ENCODE measurements around the gene LAMC1. TPM values are rescaled to one million over a fixed set of nuclear protein-coding genes. Genes with fewer than 3 reads are reported as not detected.
A peak's percentile ranks its signal among the peaks of the same experiment; 100 is the strongest.

The LAMC1 gene
- total RNA-seq, 4 donors from 2014 or later: 288 to 318 (median 304) TPM

DNA sequence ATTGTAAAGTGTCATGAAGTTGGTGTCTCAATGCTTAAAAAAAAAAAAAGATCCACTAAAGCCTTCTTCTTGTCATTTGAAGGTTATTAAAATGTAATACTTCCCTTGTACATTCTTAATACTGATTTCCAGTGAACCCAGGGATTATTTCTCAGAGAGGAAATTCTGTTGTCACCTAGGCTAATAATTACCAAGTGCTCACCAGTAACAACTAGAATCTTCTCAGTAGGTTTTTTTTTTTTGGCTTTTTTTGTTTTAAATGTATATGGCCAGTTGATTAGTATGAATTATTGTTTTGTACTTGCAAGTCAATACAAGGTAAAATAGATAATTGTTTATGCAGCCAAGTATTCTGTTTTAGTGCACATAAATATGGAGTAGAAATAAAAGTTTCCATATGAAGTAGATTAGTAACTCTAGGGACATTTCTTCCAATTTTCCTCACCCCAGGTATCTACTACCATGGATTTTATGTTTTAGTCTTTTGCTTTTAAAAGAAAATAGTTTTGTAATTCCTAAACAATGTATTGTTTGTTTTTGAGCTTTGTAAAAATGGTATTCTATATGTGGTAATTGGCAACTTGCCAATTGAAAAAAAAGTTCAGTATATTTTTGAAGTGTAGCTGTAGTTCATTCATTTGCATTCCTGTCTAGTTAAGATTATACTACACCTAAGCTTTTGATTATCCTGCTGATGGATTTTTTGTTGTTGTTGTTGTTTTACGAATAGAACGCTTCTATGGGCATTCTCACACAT is 21.9 kb downstream of the LAMC1 start:
- no peaks in the 10 kb centered on the region for H3K36me3 ChIP-seq
- H3K9me3 ChIP-seq: no peaks in the 10 kb centered on the region
- peak overlapping the region in 3 of 4 donors; percentile 31 to 90 (median 76) for H3K27ac ChIP-seq
- no peaks in the 10 kb centered on the region for H3K27me3 ChIP-seq
- no peak for DNase-seq (ENCODE audit: low spot score in 2 of 2)
- no peak overlapping the region for H3K4me3 ChIP-seq
- TF ChIP-seq EP300 (IDR thresholded peaks at IDR 0.05): no peak
- TF ChIP-seq POLR2A (IDR thresholded peaks at IDR 0.05): no peak
- TF ChIP-seq, protein P1, sequence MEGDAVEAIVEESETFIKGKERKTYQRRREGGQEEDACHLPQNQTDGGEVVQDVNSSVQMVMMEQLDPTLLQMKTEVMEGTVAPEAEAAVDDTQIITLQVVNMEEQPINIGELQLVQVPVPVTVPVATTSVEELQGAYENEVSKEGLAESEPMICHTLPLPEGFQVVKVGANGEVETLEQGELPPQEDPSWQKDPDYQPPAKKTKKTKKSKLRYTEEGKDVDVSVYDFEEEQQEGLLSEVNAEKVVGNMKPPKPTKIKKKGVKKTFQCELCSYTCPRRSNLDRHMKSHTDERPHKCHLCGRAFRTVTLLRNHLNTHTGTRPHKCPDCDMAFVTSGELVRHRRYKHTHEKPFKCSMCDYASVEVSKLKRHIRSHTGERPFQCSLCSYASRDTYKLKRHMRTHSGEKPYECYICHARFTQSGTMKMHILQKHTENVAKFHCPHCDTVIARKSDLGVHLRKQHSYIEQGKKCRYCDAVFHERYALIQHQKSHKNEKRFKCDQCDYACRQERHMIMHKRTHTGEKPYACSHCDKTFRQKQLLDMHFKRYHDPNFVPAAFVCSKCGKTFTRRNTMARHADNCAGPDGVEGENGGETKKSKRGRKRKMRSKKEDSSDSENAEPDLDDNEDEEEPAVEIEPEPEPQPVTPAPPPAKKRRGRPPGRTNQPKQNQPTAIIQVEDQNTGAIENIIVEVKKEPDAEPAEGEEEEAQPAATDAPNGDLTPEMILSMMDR (IDR thresholded peaks at IDR 0.05): no peak
- 85 to 95% methylated on average over 2 of the region's 2 CpGs for WGBS, 2 donors
- peaks cover 0 to 99% (median 35%) of the 10 kb centered on the region in 4 donors for H3K4me1 ChIP-seq

DNA sequence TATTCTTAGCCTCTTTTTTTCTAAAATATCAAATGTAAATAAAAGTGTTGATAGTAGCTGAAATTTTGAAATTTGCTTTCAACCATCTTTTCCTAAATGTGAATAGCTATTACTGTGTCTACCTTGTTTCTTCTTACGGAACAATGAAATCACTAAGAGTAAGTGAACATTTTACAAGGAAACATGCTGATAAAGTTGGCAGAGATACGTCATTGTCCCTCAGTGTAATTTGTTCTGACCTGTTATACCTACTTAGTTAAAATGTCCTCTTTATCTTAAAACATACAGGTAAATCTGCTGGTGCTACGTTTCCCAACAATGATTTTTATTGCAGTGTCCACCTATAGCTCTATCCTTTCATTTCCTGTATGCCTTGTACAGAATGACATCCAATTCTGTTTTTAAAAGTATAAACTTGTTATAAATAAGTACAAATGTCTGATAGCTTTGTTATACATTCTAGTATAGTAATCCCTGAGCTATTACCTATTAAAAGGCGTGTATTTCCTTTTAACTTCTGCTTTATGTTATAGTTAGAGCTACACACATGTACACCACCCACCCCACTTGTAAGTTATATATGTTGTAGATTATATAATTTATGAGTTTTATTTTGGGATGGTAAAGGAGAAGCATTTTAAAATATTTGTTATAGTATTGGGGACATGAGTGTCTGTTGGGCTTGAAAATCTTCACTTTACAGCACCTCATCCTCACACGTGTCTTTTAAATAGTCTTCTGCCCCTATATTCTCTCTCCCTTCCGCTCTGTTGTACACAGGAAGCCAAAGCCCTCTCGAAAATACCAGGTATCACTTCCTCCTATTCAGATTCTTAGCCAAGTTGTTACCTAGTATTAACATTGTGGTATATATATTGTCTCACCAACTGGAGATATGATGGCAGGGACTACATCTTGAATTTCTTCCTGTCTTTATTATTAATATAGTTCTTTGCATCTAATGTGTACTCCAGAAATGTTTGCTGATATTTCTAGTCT is 25.2 kb downstream of the LAMC1 start:
- Histone ChIP-seq H3K4me3 (no peak overlapping the region), H3K27ac (peak overlapping the region in 2 of 4 donors; percentile 38 to 90), H3K27me3 (no peaks in the 10 kb centered on the region), H3K4me1 (peaks cover 0 to 89% (median 16%) of the 10 kb centered on the region in 4 donors), H3K36me3 (no peaks in the 10 kb centered on the region), H3K9me3 (no peaks in the 10 kb centered on the region)
- no peak for DNase-seq (ENCODE audit: low spot score in 2 of 2)
- WGBS, 2 donors: 57 to 65% methylated on average over 7 of the region's 7 CpGs
- TF ChIP-seq, protein P1 (IDR thresholded peaks at IDR 0.05): no peak
- TF ChIP-seq EP300 (IDR thresholded peaks at IDR 0.05): no peak

DNA sequence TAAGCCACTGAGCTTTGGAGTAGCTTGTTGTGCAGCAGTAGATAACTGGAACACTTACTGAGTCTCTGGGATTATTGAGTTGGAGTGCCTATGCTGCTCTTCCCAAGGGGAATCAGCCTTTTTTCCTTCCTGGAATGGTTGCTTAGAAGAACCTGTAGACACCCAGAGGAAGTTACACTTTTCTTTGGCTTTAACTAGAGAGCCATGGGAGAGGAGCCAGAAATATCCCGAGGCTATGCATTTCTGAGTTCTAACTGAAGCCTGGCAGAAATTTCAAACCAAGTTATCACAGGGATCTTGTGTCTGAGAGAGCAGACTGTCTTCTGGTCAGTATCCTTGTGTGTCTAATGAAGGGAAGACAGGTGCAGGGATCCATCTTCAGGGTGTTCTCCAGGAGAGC is 28.3 kb downstream of the LAMC1 start:
- Histone ChIP-seq H3K27me3 (no peaks in the 10 kb centered on the region), H3K27ac (peak overlapping the region in 1 of 4 donors; percentile 2), H3K4me1 (peaks cover 0 to 72% (median 6%) of the 10 kb centered on the region in 4 donors), H3K9me3 (no peaks in the 10 kb centered on the region), H3K36me3 (no peaks in the 10 kb centered on the region), H3K4me3 (no peak overlapping the region)
- WGBS, 2 donors: 0 to 18% methylated on average over 1 of the region's 1 CpG
- no peak for DNase-seq (ENCODE audit: low spot score in 2 of 2)
- TF ChIP-seq, protein P1 (IDR thresholded peaks at IDR 0.05): no peak
- TF ChIP-seq EP300 (IDR thresholded peaks at IDR 0.05) (no peak), POLR2A (IDR thresholded peaks at IDR 0.05) (no peak)

GRCh38 chr1:183052861-183053260 is 29.6 kb downstream of the LAMC1 start:
- peaks cover 0 to 70% (median 6%) of the 10 kb centered on the region in 4 donors for H3K4me1 ChIP-seq
- no peaks in the 10 kb centered on the region for H3K36me3 ChIP-seq
- TF ChIP-seq EP300 (IDR thresholded peaks at IDR 0.05) (no peak), POLR2A (IDR thresholded peaks at IDR 0.05) (no peak)
- TF ChIP-seq, protein P1 (IDR thresholded peaks at IDR 0.05): no peak
- H3K4me3 ChIP-seq: no peak overlapping the region
- H3K27me3 ChIP-seq: no peaks in the 10 kb centered on the region
- H3K9me3 ChIP-seq: no peaks in the 10 kb centered on the region
- no peak overlapping the region for H3K27ac ChIP-seq
- no peak for DNase-seq (ENCODE audit: low spot score in 2 of 2)
- 65 to 69% methylated on average over 5 of the region's 5 CpGs for WGBS, 2 donors

All from tibial nerve (tissue), 4 donors.